HTR-8/SVneo (cell line): Measurements from ENCODE around the gene NSUN6.
"Not testable (repeated sequence)": the region's sequence is repeated elsewhere in the genome, so short reads cannot be mapped to it uniquely, and the experiment has no call there.

ENCODE experiments used
- DNase-seq: peaks from one replicate; pipeline ENCODE4 v3.0.0; 2011; ENCODE audit warnings: low spot score, mixed read lengths; ENCODE audit not compliant: insufficient read length
- FAIRE-seq: peaks from 2 replicates; lab custom pipeline; 2011; peaks lifted over from hg19 to GRCh38; lab: Jason Lieb, UNC

NSUN6 gene

DNA sequence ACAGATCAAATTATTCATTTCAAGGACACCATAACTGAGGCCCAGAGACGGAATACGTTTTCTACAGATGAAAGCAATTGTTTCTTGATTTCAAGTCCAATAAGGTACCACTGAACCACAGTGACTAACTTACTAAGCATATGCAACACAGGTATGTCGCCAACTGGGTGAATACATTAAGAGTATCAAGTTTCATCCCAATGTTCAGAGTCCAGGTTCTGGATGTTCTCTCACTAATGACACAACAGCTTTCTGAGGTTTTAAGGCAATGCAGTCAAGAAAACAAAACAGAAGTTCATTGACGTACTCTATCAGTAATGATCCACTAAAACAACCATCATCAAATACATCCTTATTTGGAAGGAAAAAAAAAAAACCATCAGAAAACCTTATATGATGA is 35.8 kb downstream of the NSUN6 start:
- DNase-seq: no peak
- FAIRE-seq: no peak

DNA sequence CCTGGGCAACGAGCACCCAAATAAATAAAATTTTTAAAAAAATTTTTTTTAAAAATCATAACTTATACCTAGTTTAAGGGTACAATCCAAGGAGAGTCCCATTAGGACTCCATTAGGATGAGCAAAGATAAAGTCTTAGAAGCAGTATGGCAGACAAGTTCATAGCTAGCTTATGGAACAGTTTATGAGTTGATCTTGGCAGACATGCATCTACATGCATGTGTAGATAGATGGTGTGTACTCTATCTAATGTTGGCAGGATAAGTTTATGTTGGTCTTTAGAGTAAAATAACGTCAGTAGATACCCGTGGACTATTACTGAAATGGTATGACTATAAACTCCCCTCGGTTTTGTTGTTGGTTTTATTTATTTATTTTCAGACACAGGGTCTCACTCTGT is 40.2 kb downstream of the NSUN6 start:
- FAIRE-seq: no peak
- DNase-seq: no peak

DNA sequence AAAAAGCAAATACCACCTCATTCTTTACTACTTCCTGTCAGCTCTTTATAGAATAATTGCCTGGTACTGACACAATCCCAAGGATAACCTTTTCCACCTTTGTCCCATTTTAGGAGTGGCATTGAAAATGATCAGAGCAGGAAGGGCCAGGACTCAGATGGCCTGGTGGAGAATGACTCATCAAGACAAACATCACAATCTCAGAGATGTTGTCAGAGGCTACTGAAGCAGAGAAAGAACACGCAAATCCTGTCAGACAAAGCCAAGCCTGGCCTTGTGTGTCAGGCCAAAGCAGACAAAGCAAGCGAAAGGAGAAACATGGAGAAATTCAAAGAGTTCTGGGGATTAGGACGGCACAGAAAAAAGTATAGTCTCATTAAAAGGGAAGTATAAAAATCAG is 40.9 kb downstream of the NSUN6 start:
- DNase-seq (peak; percentile 42), FAIRE-seq (no peak)

DNA sequence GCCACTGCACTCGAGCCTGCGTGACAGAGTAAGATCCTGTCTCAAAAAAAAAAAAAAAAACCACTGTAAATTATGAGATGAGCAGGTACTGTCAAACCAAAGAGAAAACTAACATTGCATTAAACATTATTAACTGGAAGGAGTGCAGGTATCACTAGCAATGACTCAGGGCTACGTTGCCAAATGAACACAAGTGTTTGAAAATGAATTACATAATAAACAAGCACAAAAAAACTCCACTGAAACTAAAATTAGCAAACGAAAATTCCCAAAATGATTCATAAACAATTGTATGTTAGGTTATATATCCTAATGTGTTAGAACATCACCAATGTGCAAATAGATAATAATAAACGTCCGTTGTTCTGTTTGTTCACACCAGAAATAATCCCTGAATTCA is 42.8 kb downstream of the NSUN6 start:
- no peak for DNase-seq
- no peak for FAIRE-seq

DNA sequence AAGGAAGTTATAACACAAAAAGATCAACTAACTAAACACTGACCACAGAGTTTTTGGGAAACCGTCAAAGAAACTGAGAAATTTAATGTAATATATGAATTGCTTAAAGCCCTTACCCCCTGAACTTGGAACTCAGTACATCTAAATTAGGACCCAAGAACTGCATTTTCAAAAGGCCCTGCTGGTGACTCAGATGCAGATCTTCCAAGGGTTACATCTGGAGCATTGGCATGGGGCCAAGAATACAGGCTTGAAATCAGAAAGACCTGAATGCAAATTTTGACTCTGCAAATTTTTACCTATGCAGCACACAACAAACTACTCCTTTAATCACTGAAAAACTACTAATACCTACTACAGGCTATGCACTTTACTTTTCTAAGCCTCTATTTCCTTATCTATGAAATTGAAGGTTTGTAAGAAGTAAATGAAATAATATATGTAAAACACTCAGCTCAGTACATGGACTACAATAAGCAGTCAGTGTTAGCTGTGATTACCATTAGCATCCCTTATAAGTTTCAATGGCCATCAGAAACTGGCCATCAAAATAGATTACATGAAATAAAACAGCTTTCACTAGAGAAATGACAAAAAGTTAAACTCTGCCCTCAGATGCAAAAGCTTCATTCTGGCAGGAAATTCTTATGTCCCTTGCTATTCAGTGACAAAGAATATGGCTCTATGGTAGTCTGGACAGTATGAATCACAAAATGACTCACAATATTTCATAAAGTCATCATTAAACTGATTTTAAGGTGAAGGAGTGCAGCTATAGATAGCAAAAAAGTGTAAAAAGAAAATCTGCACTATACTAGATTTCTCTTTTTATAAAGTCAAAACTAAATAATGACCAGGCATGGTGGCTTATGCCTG is 43.6 kb downstream of the NSUN6 start:
- DNase-seq (peak; percentile 41), FAIRE-seq (no peak)

DNA sequence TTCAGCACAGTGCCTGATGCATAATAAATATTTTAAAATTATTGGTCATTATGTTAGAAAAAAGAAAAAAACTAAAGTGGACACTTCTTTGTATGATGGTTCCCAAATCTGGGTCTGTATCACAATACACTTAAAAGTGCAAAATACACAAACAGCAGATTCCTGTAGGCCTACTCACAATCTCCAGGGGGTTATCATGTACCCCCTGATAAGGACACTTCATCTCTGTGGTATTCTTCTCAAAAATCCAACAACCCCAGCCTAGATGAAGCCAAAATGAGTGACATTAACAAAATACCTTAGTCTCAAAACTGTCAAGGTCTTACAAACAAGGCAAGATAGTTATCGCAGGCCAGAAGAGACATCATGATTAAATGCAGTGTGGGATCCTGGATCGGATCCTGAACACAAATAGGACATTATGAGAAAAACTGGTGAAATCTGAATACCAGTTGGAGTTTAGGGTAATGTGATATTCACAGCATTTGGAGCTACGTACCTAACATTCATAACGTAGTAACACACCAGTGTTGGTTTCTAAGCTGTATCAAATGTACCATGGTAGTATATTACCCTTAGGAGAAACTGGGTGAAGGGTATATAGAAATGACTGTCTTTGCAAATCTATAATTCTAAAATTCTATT is 45.2 kb downstream of the NSUN6 start:
- FAIRE-seq (no peak), DNase-seq (no peak)

DNA sequence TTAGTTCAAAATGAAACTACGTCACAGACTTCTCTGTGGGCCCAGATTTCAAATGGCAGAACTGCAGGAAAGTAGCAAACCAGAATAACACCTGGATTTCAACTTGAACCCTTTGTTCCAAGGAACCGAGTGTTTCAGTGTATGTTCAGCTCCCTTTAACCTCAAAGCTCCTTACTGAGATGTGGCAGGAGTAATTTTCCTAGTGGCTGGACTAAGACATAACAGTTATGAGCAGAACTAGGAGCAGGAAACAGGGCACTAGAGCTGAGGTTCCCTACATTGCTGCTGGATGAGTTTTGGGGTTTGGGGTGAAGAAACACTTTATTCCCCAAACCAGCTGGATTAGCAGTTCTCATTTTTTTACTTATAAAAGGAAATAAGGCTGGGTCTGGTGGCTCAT is 50.1 kb downstream of the NSUN6 start:
- FAIRE-seq (no peak), DNase-seq (no peak)

DNA sequence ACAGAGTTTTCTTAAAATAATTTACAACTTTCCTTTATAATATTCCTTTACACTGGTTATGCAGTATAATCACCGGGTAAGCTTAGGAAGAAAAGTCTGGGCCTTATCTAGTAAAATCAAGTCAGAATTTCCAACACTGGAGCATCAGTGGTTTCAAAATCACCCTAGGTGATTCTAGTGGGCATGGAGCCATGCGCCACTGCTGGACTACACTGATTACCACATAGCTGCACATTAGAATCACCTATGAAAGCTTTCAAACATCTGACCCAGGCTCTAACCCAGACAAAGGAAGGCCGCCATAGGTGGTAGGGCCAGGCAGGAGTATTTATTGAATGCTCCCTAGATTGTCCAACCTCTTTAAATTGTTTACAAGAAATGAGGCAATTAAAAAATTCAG is 52.0 kb downstream of the NSUN6 start:
- no peak for FAIRE-seq

DNA sequence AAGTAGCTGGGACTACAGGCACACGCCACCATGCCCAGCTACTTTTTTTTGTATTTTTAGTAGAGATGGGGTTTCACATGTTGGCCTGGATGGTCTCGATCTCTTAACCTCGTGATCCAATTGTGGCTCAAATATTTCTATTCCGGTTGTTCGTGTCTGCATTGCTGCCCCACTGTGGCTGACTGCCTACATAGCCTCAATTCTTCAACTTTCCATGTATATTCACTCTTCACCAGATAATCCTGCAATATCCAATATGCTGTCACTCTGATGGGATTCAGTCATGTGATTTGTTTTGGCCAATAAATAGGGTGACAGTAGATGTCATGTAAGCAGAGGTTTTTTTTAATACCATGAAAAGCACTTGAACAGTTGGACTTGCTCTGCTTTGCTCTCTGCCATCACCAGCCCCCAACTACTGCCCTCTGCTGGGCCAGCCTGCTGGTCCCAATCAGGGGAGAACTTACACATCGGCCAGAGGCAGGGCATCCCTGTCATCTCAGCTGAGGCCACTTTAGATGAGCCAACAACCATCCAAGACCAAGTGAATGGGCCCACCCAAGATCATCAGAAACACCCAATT is 56.7 kb downstream of the NSUN6 start:
- DNase-seq (no peak), FAIRE-seq (no peak)

More for the DNA sequence above, 52.0 kb downstream of the NSUN6 start:
- DNase-seq: no peak

DNA sequence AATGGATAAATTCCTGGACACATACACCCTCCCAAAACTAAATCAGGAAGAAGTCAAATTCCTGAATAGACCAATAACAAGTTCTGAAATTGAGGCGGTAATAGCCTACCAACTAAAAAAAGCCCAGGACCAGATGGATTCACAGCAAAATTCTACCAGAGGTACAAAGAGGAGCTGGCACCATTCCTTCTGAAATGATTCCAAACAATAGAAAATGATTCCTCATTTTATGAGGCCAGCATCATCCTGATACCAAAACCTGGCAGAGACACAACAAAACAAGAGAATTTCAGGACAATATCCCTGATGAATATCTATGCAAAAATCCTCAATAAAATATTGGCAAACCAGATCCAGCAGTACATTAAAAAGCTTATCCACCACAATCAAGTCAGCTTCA is 60.2 kb downstream of the NSUN6 start:
- FAIRE-seq, DNase-seq: not testable (repeated sequence)

DNA sequence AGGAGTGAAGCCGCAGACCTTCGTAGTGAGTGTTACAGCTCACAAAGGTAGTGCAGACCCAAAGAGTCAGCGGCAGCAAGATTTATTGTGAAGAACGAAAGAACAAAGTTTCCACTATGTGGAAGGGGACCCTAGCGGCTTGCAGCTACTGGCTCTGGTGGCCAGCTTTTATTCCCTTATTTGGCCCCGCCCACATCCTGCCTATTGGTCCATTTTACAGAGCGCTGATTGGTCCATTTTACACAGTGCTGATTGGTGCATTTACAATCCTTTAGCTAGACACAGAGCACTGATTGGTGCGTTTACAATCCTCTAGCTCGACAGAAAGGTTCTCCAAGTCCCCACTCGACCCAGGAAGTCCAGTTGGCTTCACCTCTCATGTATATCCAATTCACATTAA is 64.8 kb downstream of the NSUN6 start:
- DNase-seq, FAIRE-seq: not testable (repeated sequence)

DNA sequence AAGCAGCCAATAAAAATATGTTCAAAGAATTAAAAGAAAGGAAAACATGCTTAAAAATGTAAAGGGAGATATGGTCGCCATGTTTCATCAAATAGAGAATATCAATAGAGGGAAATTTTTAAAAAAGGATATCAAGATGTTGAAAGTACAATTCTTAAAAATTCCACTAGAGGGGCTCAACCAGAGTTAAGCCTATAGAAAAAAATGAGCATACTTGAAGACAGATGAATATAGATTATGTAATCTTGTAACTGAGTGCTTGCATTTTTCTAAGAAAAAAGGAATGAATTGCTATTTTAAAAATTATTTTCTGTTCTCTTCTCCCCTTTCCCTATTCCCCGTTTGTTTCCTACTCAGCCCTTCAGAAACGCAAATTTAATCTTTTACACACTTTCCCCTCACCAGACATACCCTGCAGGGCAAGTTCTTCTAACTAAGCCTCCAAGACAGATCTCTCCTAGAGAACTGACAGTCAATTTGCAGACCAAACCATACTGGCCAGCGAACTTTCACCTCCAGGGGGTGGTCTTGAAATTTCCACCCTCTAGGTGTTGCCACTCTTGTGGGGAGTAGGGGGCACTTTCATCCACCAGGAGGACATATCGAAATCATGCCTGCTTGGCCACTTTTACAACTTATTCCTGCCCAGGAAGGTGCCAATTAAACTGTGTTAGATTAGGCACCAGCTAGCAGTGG is 67.7 kb downstream of the NSUN6 start:
- no peak for FAIRE-seq
- no peak for DNase-seq

DNA sequence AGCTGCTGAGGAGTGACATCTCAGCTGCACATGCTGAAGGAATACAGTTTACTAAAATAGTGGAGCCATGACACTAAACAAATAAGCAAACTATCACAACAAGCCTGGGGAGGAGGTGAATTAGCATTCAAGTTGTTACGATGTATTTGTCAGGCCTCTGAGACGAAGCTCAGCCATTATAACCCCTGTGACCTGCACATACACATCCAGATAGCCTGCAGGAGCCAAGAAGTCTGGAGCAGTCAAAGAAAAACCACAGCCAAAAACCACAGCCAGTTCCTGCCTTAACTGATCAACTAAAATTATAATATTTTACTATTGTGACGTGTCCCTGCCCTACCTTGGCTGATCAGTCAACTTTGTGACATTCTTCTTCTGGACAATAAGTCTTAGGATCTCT is 68.6 kb downstream of the NSUN6 start:
- DNase-seq: no peak
- no peak for FAIRE-seq

DNA sequence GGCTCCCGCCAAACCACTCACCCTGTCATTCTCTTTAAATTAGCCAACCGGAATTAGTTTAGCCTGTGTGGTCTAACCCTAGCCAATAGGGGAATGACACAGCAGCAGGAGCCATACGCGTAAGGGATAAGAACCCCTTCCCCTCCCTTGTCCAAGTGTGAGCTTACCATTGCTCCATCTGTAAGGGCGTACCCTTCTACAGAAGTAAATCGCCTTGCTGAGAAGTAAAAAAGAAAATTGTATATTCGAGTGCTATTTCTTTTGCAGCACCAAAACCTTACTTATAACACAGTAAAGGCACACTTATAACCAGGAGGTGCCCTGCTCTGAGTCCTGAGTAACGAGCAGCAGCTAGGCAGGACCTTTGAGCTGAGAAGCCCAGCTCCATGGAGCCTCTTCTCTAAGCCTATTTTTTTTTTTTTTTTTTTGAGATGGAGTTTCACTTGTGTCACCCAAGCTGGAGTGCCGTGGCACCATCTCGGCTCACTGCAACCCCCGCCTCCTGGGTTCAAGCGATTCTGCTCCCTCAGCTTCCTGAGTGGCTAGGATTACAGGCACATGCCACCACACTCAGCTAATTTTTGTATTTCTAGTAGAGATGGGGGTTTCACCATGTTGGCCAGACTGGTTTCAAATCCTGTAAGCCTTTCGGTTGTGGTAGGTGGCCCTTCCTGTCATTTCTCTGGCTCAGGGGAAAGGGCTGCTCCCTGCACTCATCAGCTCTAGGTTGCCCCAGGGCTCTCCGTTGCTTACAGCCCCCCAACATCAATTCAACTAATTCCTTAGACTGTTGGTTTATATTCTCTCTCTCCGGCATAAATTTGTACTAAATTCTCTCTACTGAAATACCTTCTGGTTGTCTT is 73.3 kb downstream of the NSUN6 start:
- no peak for DNase-seq
- FAIRE-seq: no peak

DNA sequence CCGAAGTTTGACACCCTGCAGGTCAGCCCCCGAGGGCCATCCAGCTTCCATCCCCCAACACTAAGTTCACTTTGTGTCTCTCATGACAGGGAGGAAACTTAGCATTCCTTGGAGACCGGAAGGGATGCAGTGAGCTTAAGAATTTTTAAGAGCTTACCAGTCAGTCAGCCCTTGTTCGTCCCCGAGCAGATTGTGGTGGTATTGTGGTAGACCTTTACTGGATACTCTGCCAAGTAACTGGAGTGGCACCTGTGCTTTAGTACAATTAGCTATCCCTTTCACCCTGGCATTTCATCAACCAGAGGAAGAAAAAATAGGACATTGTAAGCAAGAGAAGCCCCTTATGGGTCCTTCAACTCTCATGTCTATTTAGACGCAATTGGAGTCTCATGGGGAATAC is 74.8 kb downstream of the NSUN6 start:
- DNase-seq (no peak), FAIRE-seq (no peak)

DNA sequence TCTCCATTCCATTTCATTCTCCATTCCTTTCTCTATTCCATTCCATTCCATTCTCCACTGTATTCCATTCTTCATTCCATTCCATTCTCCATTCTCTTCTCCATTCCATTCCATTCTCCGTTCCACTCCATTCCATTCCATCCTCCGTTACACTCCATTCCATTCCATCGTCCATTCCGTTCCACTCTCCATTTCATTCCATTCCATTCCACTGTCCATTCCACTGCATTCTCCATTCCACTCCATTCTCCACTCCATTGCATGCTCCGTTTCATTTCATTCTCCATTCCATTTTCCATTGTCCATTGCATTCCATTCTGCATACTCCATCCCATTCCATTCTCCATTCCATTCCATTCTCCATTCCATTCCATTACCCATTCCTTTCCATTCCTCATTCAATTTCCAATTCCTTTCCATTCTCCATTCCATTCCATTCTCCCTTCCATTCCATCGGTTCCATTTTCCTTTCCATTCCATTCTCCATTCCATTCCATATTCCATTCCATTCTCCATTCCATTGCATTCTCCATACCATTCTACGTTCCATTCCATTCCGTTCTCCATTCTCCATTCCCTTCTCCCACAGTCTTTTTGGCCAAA is 78.3 kb downstream of the NSUN6 start:
- FAIRE-seq (no peak), DNase-seq (no peak)

DNA sequence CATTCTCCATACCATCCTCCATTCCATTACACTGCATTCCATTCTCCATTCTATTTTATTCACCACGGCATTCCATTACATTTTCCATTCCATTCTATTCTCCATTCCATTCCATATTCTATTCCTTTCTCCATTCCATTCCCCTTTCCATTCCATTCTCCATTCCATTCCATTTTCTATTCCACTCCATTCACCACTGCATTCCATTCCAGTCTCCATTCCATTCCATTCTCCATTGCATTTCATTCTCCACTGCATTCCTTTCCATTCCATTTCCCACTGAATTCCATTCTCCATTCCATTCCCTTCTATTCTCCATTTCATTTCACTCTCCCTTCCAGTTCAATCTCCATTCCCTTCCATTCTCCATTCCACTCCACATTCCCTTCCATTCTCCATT is 79.6 kb downstream of the NSUN6 start:
- DNase-seq (no peak), FAIRE-seq (no peak)

DNA sequence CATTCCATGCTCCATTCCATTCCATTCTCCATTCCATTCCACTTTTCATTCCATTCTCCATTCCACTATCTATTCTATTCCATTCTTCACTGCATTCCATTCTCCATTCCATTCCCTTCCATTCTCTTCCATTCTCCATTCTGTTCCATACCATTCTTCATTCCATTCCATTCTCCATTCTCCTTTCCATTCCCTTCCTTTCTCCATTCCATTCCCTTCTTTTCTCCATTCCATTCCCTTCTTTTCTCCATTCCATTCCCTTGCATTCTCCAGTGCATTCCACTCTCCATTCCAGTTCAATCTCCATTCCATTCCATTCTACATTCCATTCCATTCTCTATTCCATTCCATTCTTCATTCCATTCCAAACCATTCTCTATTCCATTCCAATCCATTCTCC is 80.3 kb downstream of the NSUN6 start:
- DNase-seq (no peak), FAIRE-seq (no peak)

DNA sequence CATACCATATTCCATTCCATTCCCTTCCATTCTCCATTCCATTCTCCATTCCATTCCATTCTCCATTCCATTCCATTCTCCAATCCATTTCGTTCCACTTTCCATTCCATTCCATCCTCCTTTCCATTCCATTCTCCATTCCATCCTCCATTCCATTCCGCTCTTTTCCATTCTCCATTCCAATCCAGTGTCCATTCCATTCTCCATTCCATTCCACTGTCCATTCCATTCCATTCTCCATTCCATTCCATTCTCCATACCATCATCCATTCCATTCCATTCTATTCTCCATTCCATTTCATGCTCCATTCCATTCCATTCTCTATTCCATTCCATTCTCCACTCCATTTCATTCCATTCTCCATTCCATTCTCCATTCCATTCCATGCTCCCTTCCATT is 81.0 kb downstream of the NSUN6 start:
- not testable (repeated sequence) for DNase-seq, FAIRE-seq
